H9 (cell line): ENCODE data around the gene BBOF1. TPM values are rescaled to one million over a fixed set of nuclear protein-coding genes. Genes with fewer than 3 reads are reported as not detected.

ENCODE experiments used
- DNase-seq: peaks from one replicate; pipeline ENCODE4 v3.0.0-alpha.2; 2017
- H2AFZ ChIP-seq: one replicate; pipeline ENCODE4 v1.6.1; 2013; ENCODE audit warnings: mild to moderate bottlenecking, low read length, control low read depth, moderate library complexity
- H2AK5ac ChIP-seq: 2 replicates; pipeline ENCODE4 v1.6.1; 2013; ENCODE audit warnings: low read length, control low read depth, mixed read lengths; ENCODE audit not compliant: insufficient read length
- H2BK120ac ChIP-seq: one replicate; pipeline ENCODE4 v1.6.1; 2013; ENCODE audit warnings: low read depth, mild to moderate bottlenecking, low read length, control low read depth, inconsistent platforms; ENCODE audit not compliant: poor library complexity, severe bottlenecking
- H2BK12ac ChIP-seq: 2 replicates; pipeline ENCODE4 v1.6.1; 2013; ENCODE audit warnings: low read length, control low read depth, mixed read lengths, low read depth; ENCODE audit not compliant: insufficient read length
- H2BK15ac ChIP-seq: 2 replicates; pipeline ENCODE4 v1.6.1; 2013; ENCODE audit warnings: low read depth, low read length, control low read depth
- H2BK20ac ChIP-seq: one replicate; pipeline ENCODE4 v1.6.1; 2013; ENCODE audit warnings: low read depth, mild to moderate bottlenecking, low read length, control low read depth, inconsistent platforms; ENCODE audit not compliant: poor library complexity, severe bottlenecking
- H2BK5ac ChIP-seq: 2 replicates; pipeline ENCODE4 v1.6.1; 2013; ENCODE audit warnings: low read length, control low read depth, mixed read lengths; ENCODE audit not compliant: insufficient read length
- H3K14ac ChIP-seq: 2 replicates; pipeline ENCODE4 v1.6.1; 2013; ENCODE audit warnings: low read length, control low read depth; ENCODE audit not compliant: insufficient read depth
- H3K18ac ChIP-seq: 2 replicates; pipeline ENCODE4 v1.6.1; 2013; ENCODE audit warnings: low read depth, mild to moderate bottlenecking, mixed read lengths, low read length, control low read depth; ENCODE audit not compliant: insufficient read length
- H3K23ac ChIP-seq: 2 replicates; pipeline ENCODE4 v1.6.1; 2013; ENCODE audit warnings: low read length, control low read depth, mixed read lengths, low read depth; ENCODE audit not compliant: insufficient read length
- H3K23me2 ChIP-seq: 2 replicates; pipeline ENCODE4 v1.6.1; 2013; ENCODE audit warnings: low read depth, mild to moderate bottlenecking, mixed read lengths, low read length, control low read depth; ENCODE audit not compliant: insufficient read length, poor library complexity, severe bottlenecking
- H3K27ac ChIP-seq: 2 replicates; pipeline ENCODE4 v1.5.1; 2013; ENCODE audit warnings: low read length, control low read depth, mixed read lengths, low read depth; ENCODE audit not compliant: insufficient read length
- H3K27me3 ChIP-seq: 2 replicates; pipeline ENCODE4 v1.6.1; 2013; ENCODE audit warnings: low read length, control low read depth, inconsistent platforms; ENCODE audit not compliant: insufficient read depth
- H3K4ac ChIP-seq: 2 replicates; pipeline ENCODE4 v1.6.1; 2013; ENCODE audit warnings: low read depth, mild to moderate bottlenecking, control low read depth, inconsistent platforms, low read length, moderate library complexity
- H3K4me1 ChIP-seq: 2 replicates; pipeline ENCODE4 v1.6.1; 2013; ENCODE audit warnings: low read length, control low read depth, inconsistent platforms; ENCODE audit not compliant: insufficient read depth
- H3K4me2 ChIP-seq: 2 replicates; pipeline ENCODE4 v1.6.1; 2013; ENCODE audit warnings: low read length, control low read depth, mixed read lengths; ENCODE audit not compliant: insufficient read length, insufficient read depth
- H3K56ac ChIP-seq: 2 replicates; pipeline ENCODE4 v1.6.1; 2013; ENCODE audit warnings: low read depth, mild to moderate bottlenecking, mixed read lengths, low read length, control low read depth; ENCODE audit not compliant: insufficient read length
- H3K79me1 ChIP-seq: 2 replicates; pipeline ENCODE4 v1.6.1; 2013; ENCODE audit warnings: low read depth, mild to moderate bottlenecking, moderate library complexity, low read length, control low read depth, inconsistent platforms; ENCODE audit not compliant: insufficient read depth, poor library complexity, severe bottlenecking
- H3K79me2 ChIP-seq: 2 replicates; pipeline ENCODE4 v1.6.1; 2013; ENCODE audit warnings: low read length, control low read depth, inconsistent platforms; ENCODE audit not compliant: insufficient read depth
- H3K9ac ChIP-seq: 2 replicates; pipeline ENCODE4 v1.6.1; 2013; ENCODE audit warnings: low read length, control low read depth, mixed read lengths; ENCODE audit not compliant: insufficient read length; ENCODE audit errors: extremely low read depth
- H3K9me3 ChIP-seq: one replicate; pipeline ENCODE4 v1.6.1; 2013; ENCODE audit warnings: low read depth, low read length, inconsistent platforms; ENCODE audit not compliant: control insufficient read depth
- H3T11ph ChIP-seq: one replicate; pipeline ENCODE4 v1.6.1; 2013; ENCODE audit warnings: mild to moderate bottlenecking, low read length, control low read depth, inconsistent platforms
- H4K20me1 ChIP-seq: one replicate; pipeline ENCODE4 v1.6.1; 2013; ENCODE audit not compliant: control insufficient read depth, insufficient read length, insufficient read depth
- H4K5ac ChIP-seq: 2 replicates; pipeline ENCODE4 v1.6.1; 2013; ENCODE audit warnings: low read depth, mild to moderate bottlenecking, mixed read lengths, low read length, control low read depth; ENCODE audit not compliant: insufficient read length
- H4K8ac ChIP-seq: replicated peaks from 2 replicates; pipeline ENCODE4 v1.6.1; 2013; ENCODE audit warnings: low read length, control low read depth, mixed read lengths, low read depth; ENCODE audit not compliant: insufficient read length
- H4K91ac ChIP-seq: 2 replicates; pipeline ENCODE4 v1.6.1; 2013; ENCODE audit warnings: low read depth, mild to moderate bottlenecking, moderate library complexity, mixed read lengths, low read length, control low read depth; ENCODE audit not compliant: insufficient read length
- H3K27ac Mint-ChIP-seq, 3 experiments: 2 replicates in 2 of 3; 3 replicates in 1 of 3; pipeline ENCODE4 v1.8.0; 2020 to 2021; ENCODE audit warnings: mixed read lengths in 3 of 3, mild to moderate bottlenecking in 1 of 3, moderate library complexity in 1 of 3
- H3K27me3 Mint-ChIP-seq: 2 replicates; pipeline ENCODE4 v1.8.0; 2021; ENCODE audit warnings: low read depth, mild to moderate bottlenecking, moderate library complexity, mixed read lengths
- H3K36me3 Mint-ChIP-seq, 3 experiments: 2 replicates in 2 of 3; 3 replicates in 1 of 3; pipeline ENCODE4 v1.8.0; 2020 to 2021; ENCODE audit warnings: low read depth in 3 of 3, mixed read lengths in 3 of 3; ENCODE audit not compliant: insufficient read depth in 1 of 3
- H3K4me1 Mint-ChIP-seq, 2 experiments: 2 replicates each; pipeline ENCODE4 v1.8.0; 2020; ENCODE audit warnings: mixed read lengths in 2 of 2
- H3K4me3 Mint-ChIP-seq, 2 experiments: 2 replicates in 1 of 2; 3 replicates in 1 of 2; pipeline ENCODE4 v1.8.0; 2020 to 2021; ENCODE audit warnings: mild to moderate bottlenecking in 2 of 2, mixed read lengths in 2 of 2, moderate library complexity in 1 of 2
- H3K9me3 Mint-ChIP-seq, 2 experiments: 2 replicates in 1 of 2; 3 replicates in 1 of 2; pipeline ENCODE4 v1.8.0; 2020; ENCODE audit warnings: mild to moderate bottlenecking in 2 of 2, mixed read lengths in 2 of 2, moderate library complexity in 1 of 2
- WGBS: extraction: QIAGEN DNeasy Blood & Tissue Kit; methylation state at CpG from one replicate; pipeline ENCODE4 v1.1.7; 2013; ENCODE audit warnings: missing lambda C conversion rate, low lambda C conversion rate, mixed read lengths; ENCODE audit not compliant: insufficient read length; ENCODE audit errors: extremely low coverage; 5-methylcytosine and 5-hydroxymethylcytosine counted together
- total RNA-seq: library from RNA; stranded (reverse); gene quantifications from 2 replicates; pipeline ENCODE4 v1.2.1, GENCODE V29; 2021
- TF ChIP-seq, protein P1 (sequence below): fragments of 200-600 bp; sonication (generic); conservative IDR thresholded peaks from 3 replicates; pipeline ENCODE4 v1.8.0; 2021; ENCODE audit warnings: antibody characterized with exemption, mild to moderate bottlenecking

The BBOF1 gene
- total RNA-seq, 1 experiment from 2014 or later: 0.61 TPM

DNA sequence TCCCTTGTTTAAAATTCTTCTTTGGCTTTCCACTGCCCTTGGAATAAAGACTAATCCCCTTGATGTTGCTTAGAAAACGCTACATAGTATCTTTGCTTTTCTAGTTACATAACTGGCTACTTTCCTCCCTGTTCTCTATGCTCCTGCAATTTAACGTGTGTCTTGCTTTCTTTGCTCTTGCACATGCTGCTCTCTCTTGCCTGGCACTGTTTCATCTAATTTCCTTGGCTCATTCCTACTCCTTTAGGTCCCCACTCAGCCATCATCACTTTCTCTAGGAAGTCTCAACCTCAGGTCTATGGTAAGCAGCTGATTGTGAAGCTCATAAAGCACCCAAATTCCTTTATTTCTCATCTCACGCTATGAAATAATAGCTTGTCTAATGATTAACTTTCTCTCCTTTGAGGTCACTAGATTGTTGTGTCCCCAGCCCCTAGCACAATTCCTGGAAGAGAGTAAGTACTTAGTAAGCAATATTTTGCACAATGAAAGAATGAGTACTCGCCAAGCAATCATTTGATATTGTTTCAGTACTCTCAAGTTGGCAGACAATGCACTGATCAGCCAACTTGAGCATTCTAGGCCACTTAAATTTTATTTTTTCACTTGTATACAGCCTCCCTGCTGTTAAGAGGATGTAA, 61.8 kb downstream of the BBOF1 start:
- H2BK20ac ChIP-seq: no peak overlapping the region
- no peaks in the 10 kb centered on the region for H3K4me1 ChIP-seq
- H2BK15ac ChIP-seq: no peak overlapping the region
- no peak overlapping the region for H2BK12ac ChIP-seq
- H2AK5ac ChIP-seq: no peak overlapping the region
- no peak overlapping the region for H2BK120ac ChIP-seq
- no peak overlapping the region for H4K91ac ChIP-seq
- H3K4me2 ChIP-seq: no peak overlapping the region
- WGBS: no CpG with 5 or more reads among the region's 4 CpGs
- no peak overlapping the region; a peak in 1 of 7 replicates for H3K27ac Mint-ChIP-seq
- no peaks in the 10 kb centered on the region for H4K20me1 ChIP-seq
- H2AFZ ChIP-seq: no peak overlapping the region
- TF ChIP-seq, protein P1, sequence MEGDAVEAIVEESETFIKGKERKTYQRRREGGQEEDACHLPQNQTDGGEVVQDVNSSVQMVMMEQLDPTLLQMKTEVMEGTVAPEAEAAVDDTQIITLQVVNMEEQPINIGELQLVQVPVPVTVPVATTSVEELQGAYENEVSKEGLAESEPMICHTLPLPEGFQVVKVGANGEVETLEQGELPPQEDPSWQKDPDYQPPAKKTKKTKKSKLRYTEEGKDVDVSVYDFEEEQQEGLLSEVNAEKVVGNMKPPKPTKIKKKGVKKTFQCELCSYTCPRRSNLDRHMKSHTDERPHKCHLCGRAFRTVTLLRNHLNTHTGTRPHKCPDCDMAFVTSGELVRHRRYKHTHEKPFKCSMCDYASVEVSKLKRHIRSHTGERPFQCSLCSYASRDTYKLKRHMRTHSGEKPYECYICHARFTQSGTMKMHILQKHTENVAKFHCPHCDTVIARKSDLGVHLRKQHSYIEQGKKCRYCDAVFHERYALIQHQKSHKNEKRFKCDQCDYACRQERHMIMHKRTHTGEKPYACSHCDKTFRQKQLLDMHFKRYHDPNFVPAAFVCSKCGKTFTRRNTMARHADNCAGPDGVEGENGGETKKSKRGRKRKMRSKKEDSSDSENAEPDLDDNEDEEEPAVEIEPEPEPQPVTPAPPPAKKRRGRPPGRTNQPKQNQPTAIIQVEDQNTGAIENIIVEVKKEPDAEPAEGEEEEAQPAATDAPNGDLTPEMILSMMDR: no peak
- H4K8ac ChIP-seq: no peak overlapping the region
- H3K79me2 ChIP-seq: no peaks in the 10 kb centered on the region; the same call in 1 of the 2 replicates
- H3K27me3 Mint-ChIP-seq: no peaks in the 10 kb centered on the region; the same call in 1 of the 2 replicates
- peaks cover 4% of the 10 kb centered on the region for H3K23me2 ChIP-seq
- no peak overlapping the region for H3K9ac ChIP-seq
- peaks cover 11 to 13% of the 10 kb centered on the region in 2 experiments for H3K4me1 Mint-ChIP-seq
- DNase-seq: no peak
- no peaks in the 10 kb centered on the region for H3K27me3 ChIP-seq
- no peaks in the 10 kb centered on the region; a peak in 1 of 7 replicates for H3K36me3 Mint-ChIP-seq
- no peaks in the 10 kb centered on the region; a peak in 1 of 5 replicates for H3K9me3 Mint-ChIP-seq
- H3K14ac ChIP-seq: no peak overlapping the region
- no peak overlapping the region for H3K23ac ChIP-seq
- no peak overlapping the region for H3T11ph ChIP-seq
- no peak overlapping the region for H4K5ac ChIP-seq
- no peak overlapping the region for H3K56ac ChIP-seq
- H3K4ac ChIP-seq: no peak overlapping the region
- no peak overlapping the region for H3K4me3 Mint-ChIP-seq
- no peak overlapping the region for H2BK5ac ChIP-seq
- H3K27ac ChIP-seq: no peak overlapping the region
- no peak overlapping the region for H3K18ac ChIP-seq
- no peaks in the 10 kb centered on the region for H3K79me1 ChIP-seq
- no peaks in the 10 kb centered on the region for H3K9me3 ChIP-seq
